GM23338 (cell line): ENCODE data around the gene HOXC4.

Source experiments
- CREB1 ChIP-seq: fragments of 250-450 bp; sonication (Bioruptor Pico); IDR thresholded peaks from 2 replicates; pipeline ENCODE4 v1.5.0; 2020; ENCODE audit warnings: low read depth, mild to moderate bottlenecking, moderate library complexity
- CTCF ChIP-seq, 2 experiments: fragments of 200-600 bp in 1 of 2; sonication (generic) in 1 of 2; conservative IDR thresholded peaks; 2 replicates each; pipeline versions ENCODE4 v1.5.1 to v1.6.1; 2016 to 2017; ENCODE audit warnings: antibody characterized with exemption in 2 of 2, low read depth in 2 of 2, mild to moderate bottlenecking in 2 of 2, moderate library complexity in 1 of 2
- ETS1 ChIP-seq: IDR thresholded peaks from 2 replicates; pipeline ENCODE4 v1.6.1; 2016; ENCODE audit warnings: antibody characterized with exemption
- EZH2 ChIP-seq: fragments of 200-600 bp; sonication (generic); IDR thresholded peaks from one replicate; pipeline ENCODE4 v1.8.0; 2017; ENCODE audit warnings: antibody characterized with exemption, mild to moderate bottlenecking, low read depth; ENCODE audit not compliant: unreplicated experiment
- EZH2phosphoT487 ChIP-seq: fragments of 200-600 bp; sonication (generic); IDR thresholded peaks from one replicate; pipeline ENCODE4 v1.8.1; 2018; ENCODE audit warnings: antibody characterized with exemption; ENCODE audit not compliant: unreplicated experiment
- JUNB ChIP-seq: IDR thresholded peaks from one replicate; pipeline ENCODE4 v1.6.1; 2016; ENCODE audit warnings: antibody characterized with exemption; ENCODE audit not compliant: unreplicated experiment
- NANOG ChIP-seq: IDR thresholded peaks from 2 replicates; pipeline ENCODE4 v1.6.1; 2016; ENCODE audit warnings: antibody characterized with exemption, borderline replicate concordance
- POLR2AphosphoS5 ChIP-seq: IDR thresholded peaks from 2 replicates; pipeline ENCODE4 v1.6.1; 2016; ENCODE audit warnings: antibody characterized with exemption, low read depth
- REST ChIP-seq: IDR thresholded peaks from one replicate; pipeline ENCODE4 v1.6.1; 2018; ENCODE audit warnings: antibody characterized with exemption; ENCODE audit not compliant: unreplicated experiment
- STAT1 ChIP-seq: IDR thresholded peaks from one replicate; pipeline ENCODE4 v1.6.1; 2016; ENCODE audit warnings: antibody characterized with exemption; ENCODE audit not compliant: unreplicated experiment
- ZNF114 ChIP-seq: fragments of 250-450 bp; sonication (Bioruptor Pico); IDR thresholded peaks from 2 replicates; pipeline ENCODE4 v1.5.0; 2020; ENCODE audit warnings: mild to moderate bottlenecking, moderate library complexity
- ZNF331 ChIP-seq: fragments of 250-450 bp; sonication (Bioruptor Pico); IDR thresholded peaks from 2 replicates; pipeline ENCODE4 v1.5.0; 2020; ENCODE audit warnings: low read depth, mild to moderate bottlenecking, moderate library complexity
- ZNF462 ChIP-seq: fragments of 250-450 bp; sonication (Bioruptor Pico); IDR thresholded peaks from 2 replicates; pipeline ENCODE4 v1.5.0; 2020; ENCODE audit warnings: mild to moderate bottlenecking, moderate library complexity

GRCh38 chr12:54040148-54040494 is 13.5 kb upstream of the HOXC4 start:
- no peak for TF ChIP-seq NANOG
- no peak for TF ChIP-seq CTCF (conservative IDR thresholded peaks at IDR 0.05; ENCODE audit: low read depth in 2 of 2)
- TF ChIP-seq EZH2, result no peak
- TF ChIP-seq POLR2AphosphoS5, result no peak
- TF ChIP-seq REST, result no peak
- no peak for TF ChIP-seq EZH2phosphoT487
- no peak for TF ChIP-seq ZNF114 (CRISPR knock-in tag)
- no peak for TF ChIP-seq JUNB
- TF ChIP-seq CREB1 (CRISPR knock-in tag), result no peak
- TF ChIP-seq STAT1, result no peak
- TF ChIP-seq ETS1, result no peak
- TF ChIP-seq ZNF331 (CRISPR knock-in tag), result no peak
- TF ChIP-seq ZNF462 (CRISPR knock-in tag), result no peak
